HCT116 (cell line): ENCODE measurements around the gene PIAS2. TPM values are rescaled to one million over a fixed set of nuclear protein-coding genes. Genes with fewer than 3 reads are reported as not detected.

Experiments
- ATAC-seq: fragments of 200-7000 bp; cut with Tn5 transposase; 2 replicates; pipeline ENCODE4 v1.9.1; 2020; ENCODE audit warnings: mild to moderate bottlenecking, moderate library complexity
- BruUV-seq: library from RNA; stranded (reverse); fragments of 400-500 nt; replicated peaks from 2 replicates; lab custom pipeline; 2021; lab: Mats Ljungman, UMichigan
- CTCF ChIA-PET: fragments of 300-600 bp; sonication (Branson Sonifier 250); formaldehyde crosslinking; loops from one replicate; lab custom pipeline; 2021; ENCODE audit warnings: antibody characterized with exemption; lab: Charles Lee
- POLR2A ChIA-PET: fragments of 300-600, 350-600 bp; sonication (Branson Sonifier 250); formaldehyde crosslinking; loops from one replicate; lab custom pipeline; 2021; ENCODE audit warnings: antibody characterized with exemption; lab: Charles Lee
- RAD21 ChIA-PET, 2 experiments: fragments of 300-600 bp; sonication (Branson Sonifier 250); formaldehyde crosslinking; loops; one replicate each; lab custom pipeline; 2023; ENCODE audit warnings: low total read pairs in 2 of 2; ENCODE audit not compliant: uncharacterized antibody in 2 of 2, unreplicated experiment in 2 of 2, low non-redundant PET in 1 of 2; lab: Charles Lee
- DNase-seq: peaks from one replicate; pipeline ENCODE4 v3.0.0-alpha.2; 2010; ENCODE audit warnings: low read depth, low spot score
- H2AFZ ChIP-seq: fragments of 200-600 bp; shearing (Covaris generic), sonication (generic); 2 replicates; pipeline ENCODE4 v1.6.1; 2017; ENCODE audit warnings: low read depth, mixed run types, mixed read lengths, antibody characterized with exemption, low read length; ENCODE audit not compliant: poor library complexity, severe bottlenecking
- H3K27ac ChIP-seq: 2 replicates; pipeline ENCODE4 v1.5.1; 2012; ENCODE audit warnings: low read depth, low read length
- H3K27me3 ChIP-seq: fragments of 200-600 bp; sonication (generic); 2 replicates; pipeline ENCODE4 v1.6.1; 2016; ENCODE audit warnings: mixed run types, low read length, mixed read lengths; ENCODE audit not compliant: insufficient read depth
- H3K36me3 ChIP-seq, 2 experiments: fragments of 200-500 bp in 1 of 2; fragments of 200-600 bp in 1 of 2; sonication (Bioruptor generic) in 1 of 2; sonication (generic) in 1 of 2; 2 replicates each; pipeline versions ENCODE4 v1.5.1 to v1.6.1; 2014 to 2016; ENCODE audit warnings: low read length in 2 of 2, inconsistent platforms in 1 of 2, mixed read lengths in 1 of 2, mixed run types in 1 of 2; ENCODE audit not compliant: insufficient read depth in 2 of 2, control insufficient read depth in 1 of 2
- H3K4me1 ChIP-seq, 2 experiments: fragments of 200-600 bp in 1 of 2; sonication (generic) in 1 of 2; 2 replicates each; pipeline versions ENCODE4 v1.5.1 to v1.6.1; 2012 to 2017; ENCODE audit warnings: low read length in 2 of 2, inconsistent platforms in 1 of 2, mild to moderate bottlenecking in 1 of 2, mixed read lengths in 1 of 2, mixed run types in 1 of 2, moderate library complexity in 1 of 2; ENCODE audit not compliant: insufficient read depth in 2 of 2, control insufficient read depth in 1 of 2
- H3K4me2 ChIP-seq: fragments of 200-600 bp; sonication (generic); 2 replicates; pipeline ENCODE4 v1.6.1; 2017; ENCODE audit warnings: mixed run types, low read length, mixed read lengths
- H3K4me3 ChIP-seq, 2 experiments: fragments of 200-600 bp in 1 of 2; sonication (generic) in 1 of 2; replicated peaks in 1 of 2; 2 replicates each; pipeline ENCODE4 v1.5.1; 2011 to 2016; ENCODE audit warnings: low read length in 2 of 2, control low read depth in 1 of 2, low read depth in 1 of 2, mild to moderate bottlenecking in 1 of 2, mixed read lengths in 1 of 2, mixed run types in 1 of 2
- H3K79me2 ChIP-seq: fragments of 200-600 bp; sonication (generic); 2 replicates; pipeline ENCODE4 v1.6.1; 2017; ENCODE audit warnings: mild to moderate bottlenecking, mixed run types, low read length, moderate library complexity, mixed read lengths; ENCODE audit not compliant: insufficient read depth
- H3K9ac ChIP-seq: fragments of 200-600 bp; sonication (generic); 2 replicates; pipeline ENCODE4 v1.6.1; 2016; ENCODE audit warnings: low read length, mixed read lengths
- H3K9me2 ChIP-seq: fragments of 200-600 bp; sonication (generic), shearing (Covaris generic); 2 replicates; pipeline ENCODE4 v1.6.1; 2017; ENCODE audit warnings: mixed run types, mild to moderate bottlenecking, moderate library complexity; ENCODE audit not compliant: insufficient read depth
- H3K9me3 ChIP-seq, 2 experiments: fragments of 200-500 bp in 1 of 2; fragments of 200-600 bp in 1 of 2; sonication (Bioruptor generic) in 1 of 2; sonication (generic) in 1 of 2; 2 replicates each; pipeline ENCODE4 v1.6.1; 2014 to 2017; ENCODE audit warnings: low read length in 2 of 2, mixed read lengths in 2 of 2, inconsistent platforms in 1 of 2, low read depth in 1 of 2, mild to moderate bottlenecking in 1 of 2, mixed run types in 1 of 2, moderate library complexity in 1 of 2; ENCODE audit not compliant: control insufficient read depth in 1 of 2, insufficient read depth in 1 of 2
- H4K20me1 ChIP-seq: fragments of 200-600 bp; sonication (generic), shearing (Covaris generic); 2 replicates; pipeline ENCODE4 v1.6.1; 2017; ENCODE audit warnings: mixed run types, mild to moderate bottlenecking, moderate library complexity; ENCODE audit not compliant: insufficient read depth
- CBX3 ChIP-seq: IDR thresholded peaks from 2 replicates; pipeline ENCODE4 v1.6.1; 2012; ENCODE audit warnings: low read depth
- CEBPB ChIP-seq: IDR thresholded peaks from 2 replicates; pipeline ENCODE4 v1.6.1; 2012; ENCODE audit warnings: low read depth
- ELF1 ChIP-seq: IDR thresholded peaks from 2 replicates; pipeline ENCODE4 v1.6.1; 2012; ENCODE audit warnings: low read depth, borderline replicate concordance
- EZH2 ChIP-seq: fragments of 200-600 bp; sonication (generic); IDR thresholded peaks from 2 replicates; pipeline ENCODE4 v1.6.1; 2017; ENCODE audit warnings: antibody characterized with exemption, mixed run types
- EZH2phosphoT487 ChIP-seq: fragments of 200-600 bp; IDR thresholded peaks from 2 replicates; pipeline ENCODE4 v1.6.1; 2018; ENCODE audit warnings: antibody characterized with exemption, borderline replicate concordance
- JUND ChIP-seq: IDR thresholded peaks from 2 replicates; pipeline ENCODE4 v1.6.1; 2012
- POLR2A ChIP-seq: IDR thresholded peaks from 2 replicates; pipeline ENCODE4 v1.7.0; 2011; ENCODE audit warnings: borderline replicate concordance; ENCODE audit not compliant: insufficient read depth, insufficient read length; ENCODE audit errors: extremely low read depth
- POLR2AphosphoS5 ChIP-seq: IDR thresholded peaks from 2 replicates; pipeline ENCODE4 v1.6.1; 2011; ENCODE audit warnings: mild to moderate bottlenecking, low read depth, low read length, moderate library complexity
- RAD21 ChIP-seq: IDR thresholded peaks from 2 replicates; pipeline ENCODE4 v1.6.1; 2012; ENCODE audit warnings: low read depth, mild to moderate bottlenecking
- SP1 ChIP-seq: IDR thresholded peaks from 2 replicates; pipeline ENCODE4 v1.6.1; 2012; ENCODE audit warnings: low read depth
- SRF ChIP-seq: IDR thresholded peaks from 2 replicates; pipeline ENCODE4 v1.6.1; 2012; ENCODE audit warnings: low read depth
- TCF7L2 ChIP-seq: IDR thresholded peaks from 2 replicates; pipeline ENCODE4 v1.7.0; 2011; ENCODE audit warnings: borderline replicate concordance, inconsistent platforms; ENCODE audit not compliant: insufficient read depth, insufficient read length; ENCODE audit errors: extremely low read depth
- YY1 ChIP-seq: IDR thresholded peaks from 2 replicates; pipeline ENCODE4 v1.6.1; 2011; ENCODE audit warnings: low read length, low read depth, moderate library complexity, mild to moderate bottlenecking; ENCODE audit not compliant: insufficient replicate concordance; ENCODE audit errors: extremely low read depth
- ZFX ChIP-seq: fragments of 450-650 bp; IDR thresholded peaks from 2 replicates; pipeline ENCODE4 v1.6.1; 2017
- ZNF274 ChIP-seq: fragments of 200-500 bp; sonication (Bioruptor generic); IDR thresholded peaks from 2 replicates; pipeline ENCODE4 v1.6.1; 2014; ENCODE audit warnings: mild to moderate bottlenecking, low read depth, low read length, inconsistent platforms
- intact Hi-C: fragments of 100-400 bp; cut with micrococcal nuclease; formaldehyde crosslinking; loops from 2 replicates; pipeline ENCODE4 v1.10.0; 2022
- total RNA-seq: library from RNA; stranded (reverse); gene quantifications from one replicate; pipeline ENCODE4 v1.2.1, GENCODE V29; 2021; ENCODE audit not compliant: unreplicated experiment
- TF ChIP-seq, protein P1 (sequence below): IDR thresholded peaks from 2 replicates; pipeline ENCODE4 v1.6.1; 2012
- TF ChIP-seq, protein P2 (sequence below): IDR thresholded peaks from 2 replicates; pipeline ENCODE4 v1.6.1; 2011; ENCODE audit warnings: mild to moderate bottlenecking, low read length, moderate library complexity; ENCODE audit not compliant: insufficient replicate concordance; ENCODE audit errors: extremely low read depth
- TF ChIP-seq, protein P3 (sequence below): IDR thresholded peaks from 2 replicates; pipeline ENCODE4 v1.6.1; 2012

PIAS2 gene
- total RNA-seq, 1 experiment from 2014 or later = 31.7 TPM

DNA sequence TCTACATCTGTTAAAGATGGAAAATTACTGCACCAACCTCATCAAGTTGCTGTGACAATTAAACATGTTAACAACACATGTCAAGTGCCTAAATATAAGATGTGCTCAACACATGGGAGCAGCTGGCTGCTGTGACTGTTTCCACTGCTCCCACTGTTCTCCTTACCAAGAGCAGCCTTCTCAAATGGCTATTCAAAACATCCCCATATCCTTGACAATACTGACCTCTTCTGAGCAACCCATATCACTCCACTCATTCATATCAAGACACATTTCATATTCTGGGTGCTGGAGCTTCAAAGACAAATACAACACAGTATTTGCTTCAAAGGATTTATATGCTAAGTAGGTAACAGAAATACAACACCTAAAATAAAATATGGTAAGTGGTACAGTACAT lies 60.3 kb downstream of the PIAS2 start:
- no peak overlapping the region for H2AFZ ChIP-seq
- ChIA-PET RAD21 (no interaction called here), CTCF (no interaction called here)
- no peak overlapping the region for H3K4me3 ChIP-seq
- H3K4me2 ChIP-seq = no peak overlapping the region
- ATAC-seq = no peak
- TF ChIP-seq ZFX = no peak
- TF ChIP-seq RAD21 = peak; percentile 30; the same call in 1 of the 2 replicates
- TF ChIP-seq JUND = no peak
- no peak for TF ChIP-seq SP1
- TF ChIP-seq, protein P1, sequence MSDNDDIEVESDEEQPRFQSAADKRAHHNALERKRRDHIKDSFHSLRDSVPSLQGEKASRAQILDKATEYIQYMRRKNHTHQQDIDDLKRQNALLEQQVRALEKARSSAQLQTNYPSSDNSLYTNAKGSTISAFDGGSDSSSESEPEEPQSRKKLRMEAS = no peak
- TF ChIP-seq ELF1 = no peak
- no peak for TF ChIP-seq POLR2A
- TF ChIP-seq, all 23 proteins: peak for 1
- Histone ChIP-seq H3K9ac (no peak overlapping the region), H3K4me1 (no peaks in the 10 kb centered on the region), H3K79me2 (0 out of 2 replicates have a peak, but pooled peaks cover 7% of the 10 kb centered on the region), H3K36me3 (0 out of 4 replicates have a peak, but pooled peaks cover 0 to 5% of the 10 kb centered on the region in 2 experiments), H3K27ac (no peak overlapping the region), H3K9me2 (no peaks in the 10 kb centered on the region), H3K9me3 (no peaks in the 10 kb centered on the region), H3K27me3 (no peaks in the 10 kb centered on the region), H4K20me1 (no peaks in the 10 kb centered on the region)
- DNase-seq = peak; percentile 6
- no TSS peak for BruUV-seq
- POLR2A ChIA-PET = no interaction called here
- intact Hi-C loops = no loop called here

DNA sequence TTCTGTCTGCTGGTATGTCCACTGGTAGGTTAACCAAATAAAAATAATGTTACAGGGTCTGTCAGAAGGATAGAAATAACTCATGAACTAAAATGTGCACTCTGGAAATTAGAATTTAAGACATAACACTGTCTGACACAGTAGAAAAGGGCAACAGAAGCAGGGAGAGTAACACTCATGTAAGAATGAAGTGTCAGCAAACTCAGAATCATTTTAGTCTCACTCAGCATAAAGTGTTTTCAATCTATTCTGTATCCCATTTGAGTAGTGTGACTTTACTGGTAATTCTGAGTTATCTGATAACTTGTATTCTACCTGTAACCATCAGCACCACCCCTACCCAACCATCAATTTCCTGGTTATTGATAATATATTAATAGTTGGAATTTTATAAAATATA lies 68.3 kb downstream of the PIAS2 start:
- DNase-seq (no peak), ATAC-seq (no peak)
- Histone ChIP-seq H3K36me3 (0 out of 4 replicates have a peak, but pooled peaks cover 0 to under 1% of the 10 kb centered on the region in 2 experiments), H3K27me3 (no peaks in the 10 kb centered on the region), H3K4me3 (no peak overlapping the region), H4K20me1 (no peaks in the 10 kb centered on the region), H3K9me3 (no peaks in the 10 kb centered on the region), H3K9me2 (no peaks in the 10 kb centered on the region), H3K79me2 (no peaks in the 10 kb centered on the region), H3K4me1 (no peaks in the 10 kb centered on the region), H3K4me2 (no peak overlapping the region), H3K27ac (no peak overlapping the region), H2AFZ (no peak overlapping the region), H3K9ac (no peak overlapping the region)
- RAD21 ChIA-PET = no interaction called here
- no TSS peak for BruUV-seq
- POLR2A ChIA-PET = interaction anchor here (0.6 to 0.7 kb wide), 2 partner anchors 52 to 532 kb away, joined by 3 read pairs; no protein-coding TSS in a partner anchor
- CTCF ChIA-PET = no interaction called here
- intact Hi-C loops = no loop called here
- TF ChIP-seq POLR2AphosphoS5 (no peak), JUND (no peak), TCF7L2 (no peak), EZH2phosphoT487 (no peak), RAD21 (no peak), ZFX (no peak), EZH2 (no peak), SP1 (no peak), SRF (no peak), ZNF274 (no peak), CBX3 (no peak), CEBPB (no peak), YY1 (no peak), ELF1 (no peak)
- TF ChIP-seq, protein P1 = no peak
- TF ChIP-seq, protein P2, sequence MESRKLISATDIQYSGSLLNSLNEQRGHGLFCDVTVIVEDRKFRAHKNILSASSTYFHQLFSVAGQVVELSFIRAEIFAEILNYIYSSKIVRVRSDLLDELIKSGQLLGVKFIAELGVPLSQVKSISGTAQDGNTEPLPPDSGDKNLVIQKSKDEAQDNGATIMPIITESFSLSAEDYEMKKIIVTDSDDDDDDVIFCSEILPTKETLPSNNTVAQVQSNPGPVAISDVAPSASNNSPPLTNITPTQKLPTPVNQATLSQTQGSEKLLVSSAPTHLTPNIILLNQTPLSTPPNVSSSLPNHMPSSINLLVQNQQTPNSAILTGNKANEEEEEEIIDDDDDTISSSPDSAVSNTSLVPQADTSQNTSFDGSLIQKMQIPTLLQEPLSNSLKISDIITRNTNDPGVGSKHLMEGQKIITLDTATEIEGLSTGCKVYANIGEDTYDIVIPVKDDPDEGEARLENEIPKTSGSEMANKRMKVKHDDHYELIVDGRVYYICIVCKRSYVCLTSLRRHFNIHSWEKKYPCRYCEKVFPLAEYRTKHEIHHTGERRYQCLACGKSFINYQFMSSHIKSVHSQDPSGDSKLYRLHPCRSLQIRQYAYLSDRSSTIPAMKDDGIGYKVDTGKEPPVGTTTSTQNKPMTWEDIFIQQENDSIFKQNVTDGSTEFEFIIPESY = no peak
- TF ChIP-seq, protein P3, sequence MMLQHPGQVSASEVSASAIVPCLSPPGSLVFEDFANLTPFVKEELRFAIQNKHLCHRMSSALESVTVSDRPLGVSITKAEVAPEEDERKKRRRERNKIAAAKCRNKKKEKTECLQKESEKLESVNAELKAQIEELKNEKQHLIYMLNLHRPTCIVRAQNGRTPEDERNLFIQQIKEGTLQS = no peak
